Measurements from ENCODE around the gene FAM47E. TPM values are rescaled to one million over a fixed set of nuclear protein-coding genes. Genes with fewer than 3 reads are reported as not detected.

The FAM47E gene
- total and polyA plus RNA-seq, 2 of the 13 experiments (the other 11 are each of a cell fraction or from before 2014, with no cell fraction given) = 0.33 to 0.66 TPM

DNA sequence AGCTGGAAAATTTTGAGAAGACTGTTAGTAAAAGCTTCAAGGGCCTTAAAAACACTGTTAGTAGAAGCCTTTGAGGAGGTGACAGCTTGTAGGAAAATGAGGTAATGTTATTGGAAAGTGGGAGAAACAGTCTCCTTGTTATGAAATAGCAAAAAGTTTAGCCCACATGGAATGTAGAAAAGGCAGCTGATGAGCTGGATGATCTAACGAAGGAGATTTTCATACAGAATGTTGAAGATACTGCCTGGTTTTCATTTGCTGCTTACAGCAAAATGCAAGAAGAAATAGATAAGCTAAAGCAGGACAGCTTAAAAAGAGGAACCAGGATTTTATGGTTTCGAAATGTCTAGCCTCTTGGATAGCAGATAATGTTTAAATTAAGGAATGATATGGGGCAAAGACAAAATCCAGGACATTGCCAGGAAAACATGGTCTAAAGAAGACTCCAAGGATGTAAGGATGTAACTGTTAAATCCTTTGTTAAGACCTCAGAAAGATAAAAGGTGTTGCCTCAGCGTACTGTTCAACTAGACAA, 44.8 kb downstream of the FAM47E start:
- Histone ChIP-seq H3K4me3 (replicated peaks in 1 of 3; ENCODE audit: insufficient read depth in 1 of 3, low read depth in 2 of 3, low read length in 3 of 3) (no peak overlapping the region), H2AFZ (ENCODE audit: low read length) (no peak overlapping the region), H3K36me3 (replicated peaks in 1 of 2; ENCODE audit: control insufficient read depth in 1 of 2, insufficient read depth in 2 of 2, low read length in 2 of 2) (no peaks in the 10 kb centered on the region), H3K79me2 (ENCODE audit: insufficient read depth, low read length) (no peaks in the 10 kb centered on the region), H3K9me3 (ENCODE audit: low read length) (peaks cover 13% of the 10 kb centered on the region), H3K27ac (ENCODE audit: extremely low read length, insufficient read depth, low read length) (no peak overlapping the region), H3K4me1 (ENCODE audit: insufficient read depth, low read length) (peaks cover 9% of the 10 kb centered on the region), H3K9ac (ENCODE audit: insufficient read depth, low read depth, low read length) (no peak overlapping the region), H3K4me2 (ENCODE audit: low read depth, low read length) (no peak overlapping the region), H4K20me1 (ENCODE audit: insufficient read depth, low read length) (no peaks in the 10 kb centered on the region), H3K27me3 (ENCODE audit: control insufficient read depth in 1 of 2, insufficient read depth in 2 of 2, low read length in 2 of 2) (no peaks in the 10 kb centered on the region; a peak in 2 of 5 replicates)
- 37% methylated on average over 3 of the region's 3 CpGs for WGBS (ENCODE audit: low lambda C conversion rate)
- BruUV-seq (replicated peaks) = no TSS peak
- no peak for ATAC-seq
- ChIA-PET CTCF (ENCODE audit: low intra/inter-chr PET ratio, low total read pairs) (no interaction called here), POLR2A (no interaction called here)
- no peak for DNase-seq (ENCODE audit: low spot score)
- no peak for FAIRE-seq
- intact Hi-C loops (cut with micrococcal nuclease; ENCODE audit: unreplicated experiment) (no loop called here), in situ Hi-C loops (cut with HindIII; ENCODE audit: extremely low pct_ligation_motif_present, low pct_unique_long_range_greater_than_20kb) (no loop called here)
- TF ChIP-seq SAP130 (CRISPR knock-in tag; IDR thresholded peaks at IDR 0.05; ENCODE audit: low read depth) (no peak), FOSL1 (CRISPR knock-in tag; IDR thresholded peaks at IDR 0.05; ENCODE audit: borderline replicate concordance) (no peak), PHF5A (CRISPR knock-in tag; IDR thresholded peaks at IDR 0.05; ENCODE audit: low read depth, unreplicated experiment) (no peak), ZNF879 (CRISPR knock-in tag; IDR thresholded peaks at IDR 0.05) (no peak), DPF2 (CRISPR knock-in tag; IDR thresholded peaks at IDR 0.05; ENCODE audit: borderline replicate concordance, low read depth) (no peak), STAT5B (CRISPR knock-in tag; IDR thresholded peaks at IDR 0.05) (no peak), TCF7 (IDR thresholded peaks at IDR 0.05; ENCODE audit: low read depth) (no peak), ZBTB38 (CRISPR knock-in tag; IDR thresholded peaks at IDR 0.05) (no peak), ZNF354B (CRISPR knock-in tag; IDR thresholded peaks at IDR 0.05) (no peak), BRCA1 (CRISPR knock-in tag; IDR thresholded peaks at IDR 0.05) (no peak), MAFF (IDR thresholded peaks at IDR 0.05; ENCODE audit: low read depth, low read length) (no peak)
- TF ChIP-seq, protein P1, sequence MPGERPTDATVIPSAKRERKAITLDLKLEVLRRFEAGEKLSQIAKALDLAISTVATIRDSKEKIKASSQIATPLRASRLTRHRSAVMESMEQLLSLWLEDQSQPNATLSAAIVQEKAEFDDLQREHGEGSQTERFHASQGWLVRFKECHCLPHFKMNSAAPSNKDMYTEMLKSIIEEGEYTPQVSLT (CRISPR knock-in tag; IDR thresholded peaks at IDR 0.05; ENCODE audit: borderline replicate concordance, low read depth) = no peak
- TF ChIP-seq, protein P2, sequence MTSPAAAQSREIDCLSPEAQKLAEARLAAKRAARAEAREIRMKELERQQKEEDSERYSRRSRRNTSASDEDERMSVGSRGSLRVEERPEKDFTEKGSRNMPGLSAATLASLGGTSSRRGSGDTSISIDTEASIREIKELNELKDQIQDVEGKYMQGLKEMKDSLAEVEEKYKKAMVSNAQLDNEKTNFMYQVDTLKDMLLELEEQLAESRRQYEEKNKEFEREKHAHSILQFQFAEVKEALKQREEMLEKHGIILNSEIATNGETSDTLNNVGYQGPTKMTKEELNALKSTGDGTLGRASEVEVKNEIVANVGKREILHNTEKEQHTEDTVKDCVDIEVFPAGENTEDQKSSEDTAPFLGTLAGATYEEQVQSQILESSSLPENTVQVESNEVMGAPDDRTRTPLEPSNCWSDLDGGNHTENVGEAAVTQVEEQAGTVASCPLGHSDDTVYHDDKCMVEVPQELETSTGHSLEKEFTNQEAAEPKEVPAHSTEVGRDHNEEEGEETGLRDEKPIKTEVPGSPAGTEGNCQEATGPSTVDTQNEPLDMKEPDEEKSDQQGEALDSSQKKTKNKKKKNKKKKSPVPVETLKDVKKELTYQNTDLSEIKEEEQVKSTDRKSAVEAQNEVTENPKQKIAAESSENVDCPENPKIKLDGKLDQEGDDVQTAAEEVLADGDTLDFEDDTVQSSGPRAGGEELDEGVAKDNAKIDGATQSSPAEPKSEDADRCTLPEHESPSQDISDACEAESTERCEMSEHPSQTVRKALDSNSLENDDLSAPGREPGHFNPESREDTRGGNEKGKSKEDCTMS (CRISPR knock-in tag; conservative IDR thresholded peaks at IDR 0.05) = no peak
- TF ChIP-seq, protein P3, sequence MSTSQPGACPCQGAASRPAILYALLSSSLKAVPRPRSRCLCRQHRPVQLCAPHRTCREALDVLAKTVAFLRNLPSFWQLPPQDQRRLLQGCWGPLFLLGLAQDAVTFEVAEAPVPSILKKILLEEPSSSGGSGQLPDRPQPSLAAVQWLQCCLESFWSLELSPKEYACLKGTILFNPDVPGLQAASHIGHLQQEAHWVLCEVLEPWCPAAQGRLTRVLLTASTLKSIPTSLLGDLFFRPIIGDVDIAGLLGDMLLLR (CRISPR knock-in tag; IDR thresholded peaks at IDR 0.05) = no peak
- TF ChIP-seq, protein P4, sequence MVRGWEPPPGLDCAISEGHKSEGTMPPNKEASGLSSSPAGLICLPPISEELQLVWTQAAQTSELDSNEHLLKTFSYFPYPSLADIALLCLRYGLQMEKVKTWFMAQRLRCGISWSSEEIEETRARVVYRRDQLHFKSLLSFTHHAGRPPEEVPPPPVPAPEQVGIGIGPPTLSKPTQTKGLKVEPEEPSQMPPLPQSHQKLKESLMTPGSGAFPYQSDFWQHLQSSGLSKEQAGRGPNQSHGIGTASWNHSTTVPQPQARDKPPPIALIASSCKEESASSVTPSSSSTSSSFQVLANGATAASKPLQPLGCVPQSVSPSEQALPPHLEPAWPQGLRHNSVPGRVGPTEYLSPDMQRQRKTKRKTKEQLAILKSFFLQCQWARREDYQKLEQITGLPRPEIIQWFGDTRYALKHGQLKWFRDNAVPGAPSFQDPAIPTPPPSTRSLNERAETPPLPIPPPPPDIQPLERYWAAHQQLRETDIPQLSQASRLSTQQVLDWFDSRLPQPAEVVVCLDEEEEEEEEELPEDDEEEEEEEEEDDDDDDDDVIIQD (CRISPR knock-in tag; IDR thresholded peaks at IDR 0.05; ENCODE audit: low read depth) = no peak
